WTC11 (cell line): ENCODE data around the gene CMTM1. TPM values are rescaled to one million over a fixed set of nuclear protein-coding genes. Genes with fewer than 3 reads are reported as not detected.

Source experiments
- ATAC-seq: fragments of 200-7000 bp; cut with Tn5 transposase; 2 replicates; pipeline ENCODE4 v1.10.0; 2021; ENCODE audit warnings: mild to moderate bottlenecking, moderate library complexity
- CTCF ChIA-PET: fragments of 300-600 bp; sonication (Branson Sonifier 250); formaldehyde crosslinking; loops from one replicate; lab custom pipeline; 2021; ENCODE audit warnings: antibody characterized with exemption; lab: Charles Lee
- POLR2A ChIA-PET: fragments of 350-600 bp; sonication (Branson Sonifier 250); formaldehyde crosslinking; loops from one replicate; lab custom pipeline; 2021; ENCODE audit warnings: antibody characterized with exemption; lab: Charles Lee
- DNase-seq: peaks from one replicate; pipeline ENCODE4 v3.0.0; 2021; ENCODE audit warnings: low spot score
- H3K27ac Mint-ChIP-seq: 2 replicates; pipeline ENCODE4 v1.8.0; 2021; ENCODE audit warnings: mixed read lengths
- H3K27me3 Mint-ChIP-seq: 2 replicates; pipeline ENCODE4 v1.8.0; 2021; ENCODE audit warnings: low read depth, mild to moderate bottlenecking, moderate library complexity, mixed read lengths
- H3K36me3 Mint-ChIP-seq: 2 replicates; pipeline ENCODE4 v1.8.0; 2021; ENCODE audit warnings: mixed read lengths
- H3K4me1 Mint-ChIP-seq: 2 replicates; pipeline ENCODE4 v1.8.0; 2022; ENCODE audit warnings: mixed read lengths
- H3K4me3 Mint-ChIP-seq: 2 replicates; pipeline ENCODE4 v1.8.0; 2021; ENCODE audit warnings: mild to moderate bottlenecking, moderate library complexity, mixed read lengths
- H3K9me3 Mint-ChIP-seq: 2 replicates; pipeline ENCODE4 v1.8.0; 2021; ENCODE audit warnings: mixed read lengths
- CBFB ChIP-seq: sonication (generic); formaldehyde crosslinking; IDR thresholded peaks from 2 replicates; pipeline ENCODE4 v1.8.1; 2022; ENCODE audit warnings: mild to moderate bottlenecking, low read depth, missing genetic modification reagents
- IRF2 ChIP-seq: sonication (generic); formaldehyde crosslinking; IDR thresholded peaks from 2 replicates; pipeline ENCODE4 v1.8.0; 2022; ENCODE audit warnings: low read depth, missing genetic modification reagents, borderline replicate concordance
- total RNA-seq: library from RNA; stranded (reverse); gene quantifications from 3 replicates; pipeline ENCODE4 v1.2.3, GENCODE V29; 2021
- TF ChIP-seq, protein P1 (sequence below): sonication (generic); formaldehyde crosslinking; IDR thresholded peaks from 2 replicates; pipeline ENCODE4 v1.8.0; 2022; ENCODE audit warnings: missing genetic modification reagents
- TF ChIP-seq, protein P2 (sequence below): sonication (generic); formaldehyde crosslinking; IDR thresholded peaks from 2 replicates; pipeline ENCODE4 v1.8.0; 2022; ENCODE audit warnings: mild to moderate bottlenecking, missing genetic modification reagents
- TF ChIP-seq, protein P3 (sequence below): sonication (generic); formaldehyde crosslinking; IDR thresholded peaks from 2 replicates; pipeline ENCODE4 v1.8.0; 2022; ENCODE audit warnings: mild to moderate bottlenecking, missing genetic modification reagents
- TF ChIP-seq, protein P4 (sequence below): fragments of 250-450 bp; sonication (Bioruptor Pico); IDR thresholded peaks from 2 replicates; pipeline ENCODE4 v1.9.0; 2021; ENCODE audit warnings: mild to moderate bottlenecking
- TF ChIP-seq, protein P5 (sequence below): fragments of 250-450 bp; sonication (Bioruptor Pico); IDR thresholded peaks from 2 replicates; pipeline ENCODE4 v1.8.0; 2021; ENCODE audit warnings: mild to moderate bottlenecking
- TF ChIP-seq, protein P6 (sequence below): sonication (generic); formaldehyde crosslinking; IDR thresholded peaks from 2 replicates; pipeline ENCODE4 v1.8.1; 2022; ENCODE audit warnings: mild to moderate bottlenecking, missing genetic modification reagents, moderate library complexity, borderline replicate concordance
- TF ChIP-seq, protein P7 (sequence below): sonication (generic); formaldehyde crosslinking; conservative IDR thresholded peaks from 2 replicates; pipeline ENCODE4 v1.8.1; 2023; ENCODE audit warnings: mild to moderate bottlenecking, low read depth, missing genetic modification reagents, moderate library complexity

The CMTM1 gene
- total RNA-seq, 1 experiment from 2014 or later, result 1.6 TPM

DNA sequence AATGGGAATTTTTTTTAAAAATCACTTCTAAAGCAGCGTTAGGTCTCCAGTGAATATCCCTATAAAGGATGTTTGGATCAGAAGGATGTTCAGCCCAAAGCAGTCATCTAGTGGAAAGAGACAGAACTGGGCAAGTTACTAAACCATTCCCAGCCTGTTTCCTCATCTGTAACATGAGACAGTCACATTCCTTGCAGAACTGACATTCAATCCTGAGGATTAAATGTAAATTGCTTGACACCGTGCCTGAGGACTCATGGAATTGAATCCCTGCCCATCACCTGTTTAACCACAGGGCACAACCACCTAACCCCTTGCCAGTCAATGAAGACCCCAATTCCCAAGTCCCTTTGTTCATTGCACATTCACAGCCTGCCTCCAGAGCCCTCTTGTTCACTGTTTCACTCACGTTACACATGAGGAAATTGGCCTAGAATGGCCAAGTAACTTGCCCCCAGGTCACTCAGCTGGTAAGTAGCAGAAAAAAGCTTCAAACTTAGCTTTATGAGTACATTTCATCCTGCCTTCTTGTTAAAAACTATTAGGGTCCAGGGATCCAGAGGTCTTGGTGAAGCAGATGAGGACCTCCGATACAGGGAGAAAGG lies 14.5 kb downstream of the CMTM1 start (continued):
- TF ChIP-seq, protein P1, sequence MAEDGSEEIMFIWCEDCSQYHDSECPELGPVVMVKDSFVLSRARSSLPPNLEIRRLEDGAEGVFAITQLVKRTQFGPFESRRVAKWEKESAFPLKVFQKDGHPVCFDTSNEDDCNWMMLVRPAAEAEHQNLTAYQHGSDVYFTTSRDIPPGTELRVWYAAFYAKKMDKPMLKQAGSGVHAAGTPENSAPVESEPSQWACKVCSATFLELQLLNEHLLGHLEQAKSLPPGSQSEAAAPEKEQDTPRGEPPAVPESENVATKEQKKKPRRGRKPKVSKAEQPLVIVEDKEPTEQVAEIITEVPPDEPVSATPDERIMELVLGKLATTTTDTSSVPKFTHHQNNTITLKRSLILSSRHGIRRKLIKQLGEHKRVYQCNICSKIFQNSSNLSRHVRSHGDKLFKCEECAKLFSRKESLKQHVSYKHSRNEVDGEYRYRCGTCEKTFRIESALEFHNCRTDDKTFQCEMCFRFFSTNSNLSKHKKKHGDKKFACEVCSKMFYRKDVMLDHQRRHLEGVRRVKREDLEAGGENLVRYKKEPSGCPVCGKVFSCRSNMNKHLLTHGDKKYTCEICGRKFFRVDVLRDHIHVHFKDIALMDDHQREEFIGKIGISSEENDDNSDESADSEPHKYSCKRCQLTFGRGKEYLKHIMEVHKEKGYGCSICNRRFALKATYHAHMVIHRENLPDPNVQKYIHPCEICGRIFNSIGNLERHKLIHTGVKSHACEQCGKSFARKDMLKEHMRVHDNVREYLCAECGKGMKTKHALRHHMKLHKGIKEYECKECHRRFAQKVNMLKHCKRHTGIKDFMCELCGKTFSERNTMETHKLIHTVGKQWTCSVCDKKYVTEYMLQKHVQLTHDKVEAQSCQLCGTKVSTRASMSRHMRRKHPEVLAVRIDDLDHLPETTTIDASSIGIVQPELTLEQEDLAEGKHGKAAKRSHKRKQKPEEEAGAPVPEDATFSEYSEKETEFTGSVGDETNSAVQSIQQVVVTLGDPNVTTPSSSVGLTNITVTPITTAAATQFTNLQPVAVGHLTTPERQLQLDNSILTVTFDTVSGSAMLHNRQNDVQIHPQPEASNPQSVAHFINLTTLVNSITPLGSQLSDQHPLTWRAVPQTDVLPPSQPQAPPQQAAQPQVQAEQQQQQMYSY (CRISPR knock-in tag), result no peak

DNA sequence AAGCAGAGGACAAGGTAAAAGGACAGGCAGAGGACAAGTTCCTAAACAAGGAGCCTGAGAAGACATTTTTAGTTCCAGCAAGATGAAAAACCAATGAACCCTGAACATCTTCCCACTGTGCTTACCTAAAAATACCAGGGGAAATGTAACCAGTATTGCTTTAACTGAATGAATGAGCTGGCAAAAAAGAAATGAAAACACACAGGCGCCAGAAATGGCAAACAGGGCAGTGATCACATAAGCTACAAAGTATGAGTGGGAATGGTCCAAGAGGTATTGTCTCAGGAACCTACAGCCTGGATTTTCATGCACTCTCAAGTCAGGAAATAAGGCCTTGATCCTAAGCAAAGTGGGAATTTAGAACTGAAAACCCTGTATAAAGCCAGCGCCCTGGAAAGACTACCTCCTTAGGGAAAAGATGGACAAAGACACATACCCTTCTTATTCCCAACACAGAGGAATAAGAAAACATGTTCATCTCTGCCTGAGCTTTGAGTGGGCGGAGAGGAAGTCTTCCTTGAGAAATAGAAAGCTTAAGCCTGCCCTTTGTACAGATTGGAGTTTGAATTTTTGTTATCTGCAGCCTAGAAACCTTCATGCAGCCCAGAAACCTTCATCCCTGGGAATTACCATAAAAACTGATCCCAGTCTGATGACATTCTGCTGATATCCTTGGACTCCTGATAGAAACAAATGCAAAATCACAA lies 15.2 kb downstream of the CMTM1 start:
- Mint-ChIP-seq H3K4me3 (no peak overlapping the region), H3K9me3 (no peaks in the 10 kb centered on the region), H3K4me1 (peaks cover 33% of the 10 kb centered on the region), H3K27ac (no peak overlapping the region), H3K27me3 (peaks cover 46% of the 10 kb centered on the region)
- ATAC-seq, result no peak
- ChIA-PET POLR2A (interaction anchor here (1.0 kb wide), 1 partner anchor 29 kb away, joined by 3 read pairs; the partner anchor contains the start of gene CKLF), CTCF (interaction anchor here (0.7 to 1.3 kb wide), 2 partner anchors 30 to 71 kb away, joined by 3 read pairs; no protein-coding TSS in a partner anchor)
- TF ChIP-seq, protein P2, sequence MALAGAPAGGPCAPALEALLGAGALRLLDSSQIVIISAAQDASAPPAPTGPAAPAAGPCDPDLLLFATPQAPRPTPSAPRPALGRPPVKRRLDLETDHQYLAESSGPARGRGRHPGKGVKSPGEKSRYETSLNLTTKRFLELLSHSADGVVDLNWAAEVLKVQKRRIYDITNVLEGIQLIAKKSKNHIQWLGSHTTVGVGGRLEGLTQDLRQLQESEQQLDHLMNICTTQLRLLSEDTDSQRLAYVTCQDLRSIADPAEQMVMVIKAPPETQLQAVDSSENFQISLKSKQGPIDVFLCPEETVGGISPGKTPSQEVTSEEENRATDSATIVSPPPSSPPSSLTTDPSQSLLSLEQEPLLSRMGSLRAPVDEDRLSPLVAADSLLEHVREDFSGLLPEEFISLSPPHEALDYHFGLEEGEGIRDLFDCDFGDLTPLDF, result no peak
- TF ChIP-seq, protein P3, sequence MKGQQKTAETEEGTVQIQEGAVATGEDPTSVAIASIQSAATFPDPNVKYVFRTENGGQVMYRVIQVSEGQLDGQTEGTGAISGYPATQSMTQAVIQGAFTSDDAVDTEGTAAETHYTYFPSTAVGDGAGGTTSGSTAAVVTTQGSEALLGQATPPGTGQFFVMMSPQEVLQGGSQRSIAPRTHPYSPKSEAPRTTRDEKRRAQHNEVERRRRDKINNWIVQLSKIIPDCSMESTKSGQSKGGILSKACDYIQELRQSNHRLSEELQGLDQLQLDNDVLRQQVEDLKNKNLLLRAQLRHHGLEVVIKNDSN (CRISPR knock-in tag), result no peak
- TF ChIP-seq, protein P4, sequence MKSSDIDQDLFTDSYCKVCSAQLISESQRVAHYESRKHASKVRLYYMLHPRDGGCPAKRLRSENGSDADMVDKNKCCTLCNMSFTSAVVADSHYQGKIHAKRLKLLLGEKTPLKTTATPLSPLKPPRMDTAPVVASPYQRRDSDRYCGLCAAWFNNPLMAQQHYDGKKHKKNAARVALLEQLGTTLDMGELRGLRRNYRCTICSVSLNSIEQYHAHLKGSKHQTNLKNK, result no peak
- TF ChIP-seq CBFB (CRISPR knock-in tag) (no peak), IRF2 (CRISPR knock-in tag) (no peak)
- TF ChIP-seq, protein P5, sequence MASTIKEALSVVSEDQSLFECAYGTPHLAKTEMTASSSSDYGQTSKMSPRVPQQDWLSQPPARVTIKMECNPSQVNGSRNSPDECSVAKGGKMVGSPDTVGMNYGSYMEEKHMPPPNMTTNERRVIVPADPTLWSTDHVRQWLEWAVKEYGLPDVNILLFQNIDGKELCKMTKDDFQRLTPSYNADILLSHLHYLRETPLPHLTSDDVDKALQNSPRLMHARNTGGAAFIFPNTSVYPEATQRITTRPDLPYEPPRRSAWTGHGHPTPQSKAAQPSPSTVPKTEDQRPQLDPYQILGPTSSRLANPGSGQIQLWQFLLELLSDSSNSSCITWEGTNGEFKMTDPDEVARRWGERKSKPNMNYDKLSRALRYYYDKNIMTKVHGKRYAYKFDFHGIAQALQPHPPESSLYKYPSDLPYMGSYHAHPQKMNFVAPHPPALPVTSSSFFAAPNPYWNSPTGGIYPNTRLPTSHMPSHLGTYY (CRISPR knock-in tag), result no peak
- TF ChIP-seq, protein P6, sequence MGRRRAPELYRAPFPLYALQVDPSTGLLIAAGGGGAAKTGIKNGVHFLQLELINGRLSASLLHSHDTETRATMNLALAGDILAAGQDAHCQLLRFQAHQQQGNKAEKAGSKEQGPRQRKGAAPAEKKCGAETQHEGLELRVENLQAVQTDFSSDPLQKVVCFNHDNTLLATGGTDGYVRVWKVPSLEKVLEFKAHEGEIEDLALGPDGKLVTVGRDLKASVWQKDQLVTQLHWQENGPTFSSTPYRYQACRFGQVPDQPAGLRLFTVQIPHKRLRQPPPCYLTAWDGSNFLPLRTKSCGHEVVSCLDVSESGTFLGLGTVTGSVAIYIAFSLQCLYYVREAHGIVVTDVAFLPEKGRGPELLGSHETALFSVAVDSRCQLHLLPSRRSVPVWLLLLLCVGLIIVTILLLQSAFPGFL, result no peak
- TF ChIP-seq, protein P7, sequence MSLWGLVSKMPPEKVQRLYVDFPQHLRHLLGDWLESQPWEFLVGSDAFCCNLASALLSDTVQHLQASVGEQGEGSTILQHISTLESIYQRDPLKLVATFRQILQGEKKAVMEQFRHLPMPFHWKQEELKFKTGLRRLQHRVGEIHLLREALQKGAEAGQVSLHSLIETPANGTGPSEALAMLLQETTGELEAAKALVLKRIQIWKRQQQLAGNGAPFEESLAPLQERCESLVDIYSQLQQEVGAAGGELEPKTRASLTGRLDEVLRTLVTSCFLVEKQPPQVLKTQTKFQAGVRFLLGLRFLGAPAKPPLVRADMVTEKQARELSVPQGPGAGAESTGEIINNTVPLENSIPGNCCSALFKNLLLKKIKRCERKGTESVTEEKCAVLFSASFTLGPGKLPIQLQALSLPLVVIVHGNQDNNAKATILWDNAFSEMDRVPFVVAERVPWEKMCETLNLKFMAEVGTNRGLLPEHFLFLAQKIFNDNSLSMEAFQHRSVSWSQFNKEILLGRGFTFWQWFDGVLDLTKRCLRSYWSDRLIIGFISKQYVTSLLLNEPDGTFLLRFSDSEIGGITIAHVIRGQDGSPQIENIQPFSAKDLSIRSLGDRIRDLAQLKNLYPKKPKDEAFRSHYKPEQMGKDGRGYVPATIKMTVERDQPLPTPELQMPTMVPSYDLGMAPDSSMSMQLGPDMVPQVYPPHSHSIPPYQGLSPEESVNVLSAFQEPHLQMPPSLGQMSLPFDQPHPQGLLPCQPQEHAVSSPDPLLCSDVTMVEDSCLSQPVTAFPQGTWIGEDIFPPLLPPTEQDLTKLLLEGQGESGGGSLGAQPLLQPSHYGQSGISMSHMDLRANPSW (CRISPR knock-in tag), result no peak
- TF ChIP-seq, all 79 proteins: peak for 0
- no peak for DNase-seq
- no peaks in the 10 kb centered on the region for H3K36me3 Mint-ChIP-seq
